ENCODE measurements around the gene UTP18. TPM values are rescaled to one million over a fixed set of nuclear protein-coding genes. Genes with fewer than 3 reads are reported as not detected.

Gene UTP18
- total RNA-seq, 1 donor from 2014 or later, result 107 TPM

- no peak overlapping the region for H2AFZ ChIP-seq (replicated peaks)
- H3K9ac ChIP-seq, result no peak overlapping the region
- no peak overlapping the region for H3K4me3 Mint-ChIP-seq
- peaks cover 4% of the 10 kb centered on the region for H3K36me3 Mint-ChIP-seq
- no peaks in the 10 kb centered on the region for H3F3A ChIP-seq (ENCODE audit: low read depth)
- H3K4me1 Mint-ChIP-seq, result peaks cover 2% of the 10 kb centered on the region
- TF ChIP-seq EZH2phosphoT487 (IDR thresholded peaks at IDR 0.05), result no peak
- TF ChIP-seq CTCF (IDR thresholded peaks at IDR 0.05), result no peak
- H3K4me1 ChIP-seq, result no peaks in the 10 kb centered on the region
- H3K27ac ChIP-seq, result no peak overlapping the region
- no peaks in the 10 kb centered on the region for H3K36me3 ChIP-seq
- no peak for DNase-seq (ENCODE audit: low spot score)
- no peaks in the 10 kb centered on the region for H3K79me2 ChIP-seq (ENCODE audit: low read depth)
- no peak overlapping the region for H3K27ac Mint-ChIP-seq
- H3K27me3 ChIP-seq, result no peaks in the 10 kb centered on the region
- no peaks in the 10 kb centered on the region for H3K9me3 ChIP-seq (ENCODE audit: low read depth)
- no peaks in the 10 kb centered on the region for H4K20me1 ChIP-seq (ENCODE audit: low read depth)
- H3K4me2 ChIP-seq, result no peak overlapping the region
- no peaks in the 10 kb centered on the region for H3K9me3 Mint-ChIP-seq
- H3K4me3 ChIP-seq, result no peak overlapping the region
- peaks cover 6% of the 10 kb centered on the region for H3K27me3 Mint-ChIP-seq (ENCODE audit: insufficient read depth, low read depth)
Observed at GRCh38 chr17:51335883-51336822, 75.8 kb downstream of the UTP18 start.

GRCh38 chr17:51341457-51341856, 81.1 kb downstream of the UTP18 start:
- Mint-ChIP-seq H3K4me3 (no peak overlapping the region), H3K4me1 (peaks cover 13% of the 10 kb centered on the region), H3K36me3 (no peaks in the 10 kb centered on the region), H3K9me3 (no peaks in the 10 kb centered on the region), H3K27me3 (ENCODE audit: insufficient read depth, low read depth) (no peaks in the 10 kb centered on the region), H3K27ac (no peak overlapping the region)
- no peak overlapping the region for H3K4me3 ChIP-seq
- no peaks in the 10 kb centered on the region for H3K4me1 ChIP-seq
- no peak overlapping the region for H2AFZ ChIP-seq (replicated peaks)
- no peak overlapping the region for H3K4me2 ChIP-seq
- H3K27ac ChIP-seq, result no peak overlapping the region
- H4K20me1 ChIP-seq (ENCODE audit: low read depth), result no peaks in the 10 kb centered on the region
- DNase-seq (ENCODE audit: low spot score), result no peak
- no peaks in the 10 kb centered on the region for H3K27me3 ChIP-seq
- no peaks in the 10 kb centered on the region for H3K9me3 ChIP-seq (ENCODE audit: low read depth)
- TF ChIP-seq EZH2 (IDR thresholded peaks at IDR 0.05) (no peak), CTCF (IDR thresholded peaks at IDR 0.05) (no peak), EZH2phosphoT487 (IDR thresholded peaks at IDR 0.05) (no peak)
- H3K9ac ChIP-seq, result no peak overlapping the region
- no peaks in the 10 kb centered on the region for H3F3A ChIP-seq (ENCODE audit: low read depth)
- no peaks in the 10 kb centered on the region for H3K79me2 ChIP-seq (ENCODE audit: low read depth)
- no peaks in the 10 kb centered on the region for H3K36me3 ChIP-seq

GRCh38 chr17:51342257-51342656, 81.9 kb downstream of the UTP18 start:
- H3K9me3 ChIP-seq (ENCODE audit: low read depth), result no peaks in the 10 kb centered on the region
- no peaks in the 10 kb centered on the region for H3K27me3 ChIP-seq
- Mint-ChIP-seq H3K27ac (no peak overlapping the region), H3K4me3 (no peak overlapping the region), H3K36me3 (no peaks in the 10 kb centered on the region), H3K4me1 (peaks cover 13% of the 10 kb centered on the region), H3K9me3 (no peaks in the 10 kb centered on the region), H3K27me3 (ENCODE audit: insufficient read depth, low read depth) (no peaks in the 10 kb centered on the region)
- H3K4me1 ChIP-seq, result no peaks in the 10 kb centered on the region
- no peak overlapping the region for H3K27ac ChIP-seq
- TF ChIP-seq EZH2 (IDR thresholded peaks at IDR 0.05) (no peak), CTCF (IDR thresholded peaks at IDR 0.05) (no peak), EZH2phosphoT487 (IDR thresholded peaks at IDR 0.05) (no peak)
- no peaks in the 10 kb centered on the region for H3F3A ChIP-seq (ENCODE audit: low read depth)
- H3K4me2 ChIP-seq, result no peak overlapping the region
- H4K20me1 ChIP-seq (ENCODE audit: low read depth), result no peaks in the 10 kb centered on the region
- H3K4me3 ChIP-seq, result no peak overlapping the region
- no peaks in the 10 kb centered on the region for H3K79me2 ChIP-seq (ENCODE audit: low read depth)
- no peaks in the 10 kb centered on the region for H3K36me3 ChIP-seq
- no peak for DNase-seq (ENCODE audit: low spot score)
- no peak overlapping the region for H3K9ac ChIP-seq
- H2AFZ ChIP-seq (replicated peaks), result no peak overlapping the region

All from neural progenitor cell (in vitro differentiated cells).